H9 (cell line): Measurements from ENCODE around the gene ST13. TPM values are rescaled to one million over a fixed set of nuclear protein-coding genes. Genes with fewer than 3 reads are reported as not detected.
A peak's percentile ranks its signal among the peaks of the same experiment; 100 is the strongest.

ENCODE experiments used
- DNase-seq: peaks from one replicate; pipeline ENCODE4 v3.0.0-alpha.2; 2017
- H2AFZ ChIP-seq: one replicate; pipeline ENCODE4 v1.6.1; 2013; ENCODE audit warnings: mild to moderate bottlenecking, low read length, control low read depth, moderate library complexity
- H2AK5ac ChIP-seq: 2 replicates; pipeline ENCODE4 v1.6.1; 2013; ENCODE audit warnings: low read length, control low read depth, mixed read lengths; ENCODE audit not compliant: insufficient read length
- H2BK120ac ChIP-seq: one replicate; pipeline ENCODE4 v1.6.1; 2013; ENCODE audit warnings: low read depth, mild to moderate bottlenecking, low read length, control low read depth, inconsistent platforms; ENCODE audit not compliant: poor library complexity, severe bottlenecking
- H2BK12ac ChIP-seq: 2 replicates; pipeline ENCODE4 v1.6.1; 2013; ENCODE audit warnings: low read length, control low read depth, mixed read lengths, low read depth; ENCODE audit not compliant: insufficient read length
- H2BK15ac ChIP-seq: 2 replicates; pipeline ENCODE4 v1.6.1; 2013; ENCODE audit warnings: low read depth, low read length, control low read depth
- H2BK20ac ChIP-seq: one replicate; pipeline ENCODE4 v1.6.1; 2013; ENCODE audit warnings: low read depth, mild to moderate bottlenecking, low read length, control low read depth, inconsistent platforms; ENCODE audit not compliant: poor library complexity, severe bottlenecking
- H2BK5ac ChIP-seq: 2 replicates; pipeline ENCODE4 v1.6.1; 2013; ENCODE audit warnings: low read length, control low read depth, mixed read lengths; ENCODE audit not compliant: insufficient read length
- H3K14ac ChIP-seq: 2 replicates; pipeline ENCODE4 v1.6.1; 2013; ENCODE audit warnings: low read length, control low read depth; ENCODE audit not compliant: insufficient read depth
- H3K18ac ChIP-seq: 2 replicates; pipeline ENCODE4 v1.6.1; 2013; ENCODE audit warnings: low read depth, mild to moderate bottlenecking, mixed read lengths, low read length, control low read depth; ENCODE audit not compliant: insufficient read length
- H3K23ac ChIP-seq: 2 replicates; pipeline ENCODE4 v1.6.1; 2013; ENCODE audit warnings: low read length, control low read depth, mixed read lengths, low read depth; ENCODE audit not compliant: insufficient read length
- H3K23me2 ChIP-seq: 2 replicates; pipeline ENCODE4 v1.6.1; 2013; ENCODE audit warnings: low read depth, mild to moderate bottlenecking, mixed read lengths, low read length, control low read depth; ENCODE audit not compliant: insufficient read length, poor library complexity, severe bottlenecking
- H3K27ac ChIP-seq: 2 replicates; pipeline ENCODE4 v1.5.1; 2013; ENCODE audit warnings: low read length, control low read depth, mixed read lengths, low read depth; ENCODE audit not compliant: insufficient read length
- H3K27me3 ChIP-seq: 2 replicates; pipeline ENCODE4 v1.6.1; 2013; ENCODE audit warnings: low read length, control low read depth, inconsistent platforms; ENCODE audit not compliant: insufficient read depth
- H3K4ac ChIP-seq: 2 replicates; pipeline ENCODE4 v1.6.1; 2013; ENCODE audit warnings: low read depth, mild to moderate bottlenecking, control low read depth, inconsistent platforms, low read length, moderate library complexity
- H3K4me1 ChIP-seq: 2 replicates; pipeline ENCODE4 v1.6.1; 2013; ENCODE audit warnings: low read length, control low read depth, inconsistent platforms; ENCODE audit not compliant: insufficient read depth
- H3K4me2 ChIP-seq: 2 replicates; pipeline ENCODE4 v1.6.1; 2013; ENCODE audit warnings: low read length, control low read depth, mixed read lengths; ENCODE audit not compliant: insufficient read length, insufficient read depth
- H3K56ac ChIP-seq: 2 replicates; pipeline ENCODE4 v1.6.1; 2013; ENCODE audit warnings: low read depth, mild to moderate bottlenecking, mixed read lengths, low read length, control low read depth; ENCODE audit not compliant: insufficient read length
- H3K79me1 ChIP-seq: 2 replicates; pipeline ENCODE4 v1.6.1; 2013; ENCODE audit warnings: low read depth, mild to moderate bottlenecking, moderate library complexity, low read length, control low read depth, inconsistent platforms; ENCODE audit not compliant: insufficient read depth, poor library complexity, severe bottlenecking
- H3K79me2 ChIP-seq: 2 replicates; pipeline ENCODE4 v1.6.1; 2013; ENCODE audit warnings: low read length, control low read depth, inconsistent platforms; ENCODE audit not compliant: insufficient read depth
- H3K9ac ChIP-seq: 2 replicates; pipeline ENCODE4 v1.6.1; 2013; ENCODE audit warnings: low read length, control low read depth, mixed read lengths; ENCODE audit not compliant: insufficient read length; ENCODE audit errors: extremely low read depth
- H3K9me3 ChIP-seq: one replicate; pipeline ENCODE4 v1.6.1; 2013; ENCODE audit warnings: low read depth, low read length, inconsistent platforms; ENCODE audit not compliant: control insufficient read depth
- H3T11ph ChIP-seq: one replicate; pipeline ENCODE4 v1.6.1; 2013; ENCODE audit warnings: mild to moderate bottlenecking, low read length, control low read depth, inconsistent platforms
- H4K20me1 ChIP-seq: one replicate; pipeline ENCODE4 v1.6.1; 2013; ENCODE audit not compliant: control insufficient read depth, insufficient read length, insufficient read depth
- H4K5ac ChIP-seq: 2 replicates; pipeline ENCODE4 v1.6.1; 2013; ENCODE audit warnings: low read depth, mild to moderate bottlenecking, mixed read lengths, low read length, control low read depth; ENCODE audit not compliant: insufficient read length
- H4K8ac ChIP-seq: replicated peaks from 2 replicates; pipeline ENCODE4 v1.6.1; 2013; ENCODE audit warnings: low read length, control low read depth, mixed read lengths, low read depth; ENCODE audit not compliant: insufficient read length
- H4K91ac ChIP-seq: 2 replicates; pipeline ENCODE4 v1.6.1; 2013; ENCODE audit warnings: low read depth, mild to moderate bottlenecking, moderate library complexity, mixed read lengths, low read length, control low read depth; ENCODE audit not compliant: insufficient read length
- H3K27ac Mint-ChIP-seq, 3 experiments: 2 replicates in 2 of 3; 3 replicates in 1 of 3; pipeline ENCODE4 v1.8.0; 2020 to 2021; ENCODE audit warnings: mixed read lengths in 3 of 3, mild to moderate bottlenecking in 1 of 3, moderate library complexity in 1 of 3
- H3K27me3 Mint-ChIP-seq: 2 replicates; pipeline ENCODE4 v1.8.0; 2021; ENCODE audit warnings: low read depth, mild to moderate bottlenecking, moderate library complexity, mixed read lengths
- H3K36me3 Mint-ChIP-seq, 3 experiments: 2 replicates in 2 of 3; 3 replicates in 1 of 3; pipeline ENCODE4 v1.8.0; 2020 to 2021; ENCODE audit warnings: low read depth in 3 of 3, mixed read lengths in 3 of 3; ENCODE audit not compliant: insufficient read depth in 1 of 3
- H3K4me1 Mint-ChIP-seq, 2 experiments: 2 replicates each; pipeline ENCODE4 v1.8.0; 2020; ENCODE audit warnings: mixed read lengths in 2 of 2
- H3K4me3 Mint-ChIP-seq, 2 experiments: 2 replicates in 1 of 2; 3 replicates in 1 of 2; pipeline ENCODE4 v1.8.0; 2020 to 2021; ENCODE audit warnings: mild to moderate bottlenecking in 2 of 2, mixed read lengths in 2 of 2, moderate library complexity in 1 of 2
- H3K9me3 Mint-ChIP-seq, 2 experiments: 2 replicates in 1 of 2; 3 replicates in 1 of 2; pipeline ENCODE4 v1.8.0; 2020; ENCODE audit warnings: mild to moderate bottlenecking in 2 of 2, mixed read lengths in 2 of 2, moderate library complexity in 1 of 2
- WGBS: extraction: QIAGEN DNeasy Blood & Tissue Kit; methylation state at CpG from one replicate; pipeline ENCODE4 v1.1.7; 2013; ENCODE audit warnings: missing lambda C conversion rate, low lambda C conversion rate, mixed read lengths; ENCODE audit not compliant: insufficient read length; ENCODE audit errors: extremely low coverage; 5-methylcytosine and 5-hydroxymethylcytosine counted together
- total RNA-seq: library from RNA; stranded (reverse); gene quantifications from 2 replicates; pipeline ENCODE4 v1.2.1, GENCODE V29; 2021
- TF ChIP-seq, protein P1 (sequence below): fragments of 200-600 bp; sonication (generic); conservative IDR thresholded peaks from 3 replicates; pipeline ENCODE4 v1.8.0; 2021; ENCODE audit warnings: antibody characterized with exemption, mild to moderate bottlenecking

The ST13 gene
- total RNA-seq, 1 experiment from 2014 or later, result 353 TPM

GRCh38 chr22:40853961-40854360 lies 2.5 kb downstream of the ST13 start:
- no peak overlapping the region for H2BK12ac ChIP-seq
- WGBS, result no CpG with 5 or more reads among the region's 3 CpGs
- no peak overlapping the region for H3K4me2 ChIP-seq
- no peak for DNase-seq
- H3T11ph ChIP-seq, result no peak overlapping the region
- no peak overlapping the region for H2AFZ ChIP-seq
- no peak overlapping the region for H2AK5ac ChIP-seq
- no peaks in the 10 kb centered on the region for H4K20me1 ChIP-seq
- no peak overlapping the region for H3K14ac ChIP-seq
- H4K91ac ChIP-seq, result no peak overlapping the region
- peaks cover 5% of the 10 kb centered on the region for H3K23me2 ChIP-seq
- H3K4me1 ChIP-seq, result peaks cover 2% of the 10 kb centered on the region; the same call in 1 of the 2 replicates
- Mint-ChIP-seq H3K27me3 (no peaks in the 10 kb centered on the region), H3K9me3 (no peaks in the 10 kb centered on the region), H3K4me1 (peaks cover 30% of the 10 kb centered on the region in 2 experiments), H3K4me3 (peak overlapping the region; percentile 17 to 73; a peak in 4 of 5 replicates), H3K36me3 (peaks cover 5 to 32% (median 23%) of the 10 kb centered on the region in 3 experiments), H3K27ac (peak overlapping the region in 2 of 3 experiments; percentile 52 to 90; a peak in 4 of 7 replicates)
- H4K5ac ChIP-seq, result no peak overlapping the region
- no peak overlapping the region for H2BK120ac ChIP-seq
- H3K27ac ChIP-seq, result no peak overlapping the region
- no peaks in the 10 kb centered on the region for H3K9me3 ChIP-seq
- no peak overlapping the region for H2BK20ac ChIP-seq
- H3K79me1 ChIP-seq, result peaks cover 9% of the 10 kb centered on the region
- no peaks in the 10 kb centered on the region for H3K27me3 ChIP-seq
- H3K56ac ChIP-seq, result no peak overlapping the region
- no peak overlapping the region for H3K9ac ChIP-seq
- H3K18ac ChIP-seq, result no peak overlapping the region
- H3K23ac ChIP-seq, result no peak overlapping the region
- H3K4ac ChIP-seq, result no peak overlapping the region
- no peak overlapping the region for H2BK15ac ChIP-seq
- TF ChIP-seq, protein P1, sequence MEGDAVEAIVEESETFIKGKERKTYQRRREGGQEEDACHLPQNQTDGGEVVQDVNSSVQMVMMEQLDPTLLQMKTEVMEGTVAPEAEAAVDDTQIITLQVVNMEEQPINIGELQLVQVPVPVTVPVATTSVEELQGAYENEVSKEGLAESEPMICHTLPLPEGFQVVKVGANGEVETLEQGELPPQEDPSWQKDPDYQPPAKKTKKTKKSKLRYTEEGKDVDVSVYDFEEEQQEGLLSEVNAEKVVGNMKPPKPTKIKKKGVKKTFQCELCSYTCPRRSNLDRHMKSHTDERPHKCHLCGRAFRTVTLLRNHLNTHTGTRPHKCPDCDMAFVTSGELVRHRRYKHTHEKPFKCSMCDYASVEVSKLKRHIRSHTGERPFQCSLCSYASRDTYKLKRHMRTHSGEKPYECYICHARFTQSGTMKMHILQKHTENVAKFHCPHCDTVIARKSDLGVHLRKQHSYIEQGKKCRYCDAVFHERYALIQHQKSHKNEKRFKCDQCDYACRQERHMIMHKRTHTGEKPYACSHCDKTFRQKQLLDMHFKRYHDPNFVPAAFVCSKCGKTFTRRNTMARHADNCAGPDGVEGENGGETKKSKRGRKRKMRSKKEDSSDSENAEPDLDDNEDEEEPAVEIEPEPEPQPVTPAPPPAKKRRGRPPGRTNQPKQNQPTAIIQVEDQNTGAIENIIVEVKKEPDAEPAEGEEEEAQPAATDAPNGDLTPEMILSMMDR, result no peak
- H4K8ac ChIP-seq, result no peak overlapping the region
- H3K79me2 ChIP-seq, result peaks cover 54% of the 10 kb centered on the region; the same call in 1 of the 2 replicates
- no peak overlapping the region for H2BK5ac ChIP-seq
